ENCODE measurements around the gene GNMT. TPM values are rescaled to one million over a fixed set of nuclear protein-coding genes. Genes with fewer than 3 reads are reported as not detected.

Gene GNMT
- total RNA-seq, 4 donors from 2014 or later: 2.6 to 3.6 (median 2.6) TPM; not detected in 1

GRCh38 chr6:42937548-42938427, 22.8 kb upstream of the GNMT start:
- ATAC-seq: no peak
- TF ChIP-seq POLR2AphosphoS5 (IDR thresholded peaks at IDR 0.05) (no peak), POLR2A (IDR thresholded peaks at IDR 0.05) (no peak), CTCF (IDR thresholded peaks at IDR 0.05) (no peak), EP300 (IDR thresholded peaks at IDR 0.05) (no peak)
- Histone ChIP-seq H3K27me3 (no peaks in the 10 kb centered on the region), H3K9me3 (no peaks in the 10 kb centered on the region), H3K4me1 (peaks cover 0 to 9% (median 1%) of the 10 kb centered on the region in 3 donors), H3K4me3 (no peak overlapping the region), H3K27ac (no peak overlapping the region), H3K36me3 (peaks cover 0 to 92% of the 10 kb centered on the region in 2 donors)
- WGBS, 2 donors (ENCODE audit: low coverage in 1 of 2): 86 to 88% methylated on average over 8 of the region's 13 CpGs

GRCh38 chr6:42938428-42938796, 22.1 kb upstream of the GNMT start:
- Histone ChIP-seq H3K27me3 (no peaks in the 10 kb centered on the region), H3K4me3 (no peak overlapping the region), H3K9me3 (no peaks in the 10 kb centered on the region), H3K4me1 (peaks cover 0 to 3% (median 0%) of the 10 kb centered on the region in 3 donors), H3K36me3 (peaks cover 0 to 93% of the 10 kb centered on the region in 2 donors), H3K27ac (no peak overlapping the region)
- no peak for ATAC-seq
- TF ChIP-seq CTCF (IDR thresholded peaks at IDR 0.05) (no peak), POLR2A (IDR thresholded peaks at IDR 0.05) (no peak), POLR2AphosphoS5 (IDR thresholded peaks at IDR 0.05) (no peak), EP300 (IDR thresholded peaks at IDR 0.05) (no peak)
- 100% methylated on average over 1 of the region's 5 CpGs; no CpG with 5 or more reads in 1 of the 2 donors for WGBS, 2 donors (ENCODE audit: low coverage in 1 of 2)

- Histone ChIP-seq H3K4me1 (no peaks in the 10 kb centered on the region), H3K9me3 (no peaks in the 10 kb centered on the region), H3K36me3 (peaks cover 0 to 95% of the 10 kb centered on the region in 2 donors), H3K27me3 (no peaks in the 10 kb centered on the region), H3K27ac (no peak overlapping the region), H3K4me3 (no peak overlapping the region)
- TF ChIP-seq POLR2A (IDR thresholded peaks at IDR 0.05): no peak
- no peak for TF ChIP-seq CTCF (IDR thresholded peaks at IDR 0.05)
- no peak for TF ChIP-seq POLR2AphosphoS5 (IDR thresholded peaks at IDR 0.05)
- TF ChIP-seq EP300 (IDR thresholded peaks at IDR 0.05): no peak
- WGBS, 2 donors (ENCODE audit: low coverage in 1 of 2): 63 to 80% methylated on average over 2 to 6 of the region's 9 CpGs
- no peak for ATAC-seq
Measured at GRCh38 chr6:42938987-42939809, 21.4 kb upstream of the GNMT start.

GRCh38 chr6:42939810-42940167, 20.8 kb upstream of the GNMT start:
- Histone ChIP-seq H3K36me3 (peaks cover 0 to 95% of the 10 kb centered on the region in 2 donors), H3K9me3 (no peaks in the 10 kb centered on the region), H3K4me1 (no peaks in the 10 kb centered on the region), H3K4me3 (no peak overlapping the region), H3K27me3 (no peaks in the 10 kb centered on the region), H3K27ac (no peak overlapping the region)
- WGBS, 2 donors (ENCODE audit: low coverage in 1 of 2): 65 to 83% methylated on average over 2 to 4 of the region's 4 CpGs
- no peak for TF ChIP-seq CTCF (IDR thresholded peaks at IDR 0.05)
- no peak for TF ChIP-seq POLR2A (IDR thresholded peaks at IDR 0.05)
- TF ChIP-seq EP300 (IDR thresholded peaks at IDR 0.05): no peak
- no peak for TF ChIP-seq POLR2AphosphoS5 (IDR thresholded peaks at IDR 0.05)
- ATAC-seq: no peak

All from gastroesophageal sphincter (tissue), 4 donors.